Adrenal gland (tissue), 19 donors: ENCODE data around the gene APOC1. TPM values are rescaled to one million over a fixed set of nuclear protein-coding genes. Genes with fewer than 3 reads are reported as not detected.
"Not testable (repeated sequence)": the region's sequence is repeated elsewhere in the genome, so short reads cannot be mapped to it uniquely, and the experiment has no call there.

Experiments used
- DNase-seq, 7 donors: peaks; one replicate each; pipeline ENCODE4 v3.0.0-alpha.2; 2019 to 2020
- H3K27ac ChIP-seq, 5 donors: fragments of 200-600 bp; sonication (generic) in 4 of 5; 1 replicate in 3 of 5; 2 replicates in 2 of 5; pipeline versions ENCODE4 v1.5.1 to v1.8.0; 2016 to 2020; ENCODE audit warnings: mild to moderate bottlenecking in 1 of 5
- H3K27me3 ChIP-seq: fragments of 200-600 bp; 2 replicates; pipeline ENCODE4 v1.8.0; 2021
- H3K36me3 ChIP-seq, 2 donors: fragments of 200-600 bp; replicated peaks in 1 of 2; 1 replicate in 1 of 2; 2 replicates in 1 of 2; pipeline versions ENCODE4 v1.5.1 to v1.8.0; 2018 to 2022
- H3K4me1 ChIP-seq, 2 donors: fragments of 200-600 bp; replicated peaks in 1 of 2; 1 replicate in 1 of 2; 2 replicates in 1 of 2; pipeline versions ENCODE4 v1.5.1 to v1.8.0; 2018 to 2021
- H3K4me3 ChIP-seq, 4 donors: fragments of 200-600 bp; sonication (generic) in 3 of 4; one replicate each; pipeline ENCODE4 v1.5.1; 2016 to 2018
- H3K9me3 ChIP-seq, 3 donors: fragments of 200-600 bp; sonication (generic) in 1 of 3; replicated peaks in 1 of 3; 1 replicate in 2 of 3; 2 replicates in 1 of 3; pipeline versions ENCODE4 v1.5.1 to v1.8.0; 2016 to 2021
- CTCF ChIP-seq, 6 experiments: fragments of 450-650 bp in 4 of 6; fragments of 200-600 bp in 2 of 6; sonication (generic) in 1 of 6; IDR thresholded peaks; 1 replicate in 5 of 6; 2 replicates in 1 of 6; pipeline versions ENCODE4 v1.5.1 to v1.8.0; 2016 to 2021; ENCODE audit warnings: antibody characterized with exemption in 6 of 6, mild to moderate bottlenecking in 2 of 6, moderate library complexity in 1 of 6
- POLR2A ChIP-seq, 2 donors: fragments of 450-650 bp; IDR thresholded peaks; one replicate each; pipeline ENCODE4 v1.6.1; 2017; ENCODE audit warnings: antibody characterized with exemption in 2 of 2, mild to moderate bottlenecking in 2 of 2, moderate library complexity in 1 of 2
- WGBS, 4 donors: extraction: QIAGEN DNeasy Blood & Tissue Kit in 2 of 4; methylation state at CpG; one replicate each; pipeline versions ENCODE4 v1.1.5 to v1.1.7; 2013 to 2017; 5-methylcytosine and 5-hydroxymethylcytosine counted together
- intact Hi-C, 2 donors: fragments of 100-400 bp; cut with DNase I; formaldehyde crosslinking; loops; one replicate each; pipeline versions ENCODE4 v1.14.1 to v1.15.0; 2022 to 2023
- long read RNA-seq, 10 donors: library from polyadenylated mRNA in 3 of 10; unstranded in 2 of 10; stranded (forward) in 1 of 10; transcript quantifications; one replicate each; pipeline ENCODE4 v2.0.0 and lab custom pipeline, GENCODE V29; 2021 to 2026
- polyA plus RNA-seq, 3 donors: library from polyadenylated mRNA; stranded (reverse); fragments of 200-250 nt in 2 of 3; fragments of 350-450 nt in 1 of 3; fragmentation: Illumina TruSeq in 1 of 3; extraction: RNeasy Lipid Tissue Mini Kit (QIAGEN cat#74804) in 1 of 3; gene quantifications; one replicate each; pipeline ENCODE4 v1.2.3, GENCODE V29; 2013 to 2014
- total RNA-seq, 9 donors: library from RNA; depleted of rRNA in 4 of 9; stranded (reverse); fragments of >200 nt in 4 of 9; fragments of 120-200 nt in 1 of 9; fragmentation: NEBNext Ultra II Directional in 1 of 9; extraction: Animal tissue kit (Norgen Biotek cat#: 25700) in 1 of 9; gene quantifications; one replicate each; pipeline versions ENCODE4 v1.1.0 to v1.2.4, GENCODE V29; 2013 to 2023
- donor health status: healthy with polysubstance abuse.
- donor health status: Bipolar disorder and iron deficiency.
- donor health status: DM: yes; HTN: yes; CAD: no.
- donor health status: DM: no; HTN: no; CAD: no.
- donor health status: DM: no; HTN: no; CAD: no.
- donor health status: DM: yes; HTN: yes; CAD: no.

The APOC1 gene
- total RNA-seq (1,000 to 10,000 TPM; 1,263 to 3,854 (median 2,137) TPM), polyA plus RNA-seq (1,000 to 10,000 TPM in 2 of 3 donors, 100 to 1,000 TPM in 1; 583 to 2,292 (median 2,067) TPM)
- long read RNA-seq, donor 1, transcript APOC1-208 (4 exons, 430 nt), result major isoform, 548 of 1,212 reads
- long read RNA-seq, donor 1, transcript APOC1-205 (3 exons, 273 nt), result minor isoform, 17 of 1,212 reads
- long read RNA-seq, donor 1, transcript APOC1-204 (2 exons, 213 nt), result minor isoform, 6 of 1,212 reads
- long read RNA-seq, donor 1, partial matches to known transcripts, result 587 of 1,212 reads
- long read RNA-seq, donor 1, other reads (novel, unspliced or antisense), result 49 of 1,212 reads
- long read RNA-seq, donor 2, transcript APOC1-204 (2 exons, 213 nt), result minor isoform, 10 of 1,149 reads
- long read RNA-seq, donor 2, transcript APOC1-208 (4 exons, 430 nt), result major isoform, 604 of 1,149 reads
- long read RNA-seq, donor 2, transcript APOC1-205 (3 exons, 273 nt), result minor isoform, 14 of 1,149 reads
- long read RNA-seq, donor 2, partial matches to known transcripts, result 446 of 1,149 reads
- long read RNA-seq, donor 2, other reads (novel, unspliced or antisense), result 70 of 1,149 reads
- long read RNA-seq, donor 3, transcript APOC1-204 (2 exons, 213 nt), result minor isoform, 5 of 904 reads
- long read RNA-seq, donor 3, transcript APOC1-205 (3 exons, 273 nt), result minor isoform, 19 of 904 reads
- long read RNA-seq, donor 3, transcript APOC1-208 (4 exons, 430 nt), result major isoform, 392 of 904 reads
- long read RNA-seq, donor 3, partial matches to known transcripts, result 429 of 904 reads
- long read RNA-seq, donor 3, other reads (novel, unspliced or antisense), result 54 of 904 reads
- long read RNA-seq, donor 4, transcript APOC1-202 (5 exons, 689 nt), result minor isoform, 15 of 2,307 reads
- long read RNA-seq, donor 4, transcript APOC1-203 (4 exons, 553 nt), result minor isoform, 11 of 2,307 reads
- long read RNA-seq, donor 4, transcript APOC1-208 (4 exons, 430 nt), result major isoform, 1,834 of 2,307 reads
- long read RNA-seq, donor 4, partial matches to known transcripts, result 398 of 2,307 reads
- long read RNA-seq, donor 4, other reads (novel, unspliced or antisense), result 41 of 2,307 reads
- long read RNA-seq, donor 5, transcript APOC1-208 (4 exons, 430 nt), result major isoform, 713 of 833 reads
- long read RNA-seq, donor 5, transcript APOC1-205 (3 exons, 273 nt), result minor isoform, 36 of 833 reads
- long read RNA-seq, donor 5, transcript APOC1-203 (4 exons, 553 nt), result minor isoform, 5 of 833 reads
- long read RNA-seq, donor 5, partial matches to known transcripts, result 50 of 833 reads
- long read RNA-seq, donor 5, other reads (novel, unspliced or antisense), result 25 of 833 reads
- long read RNA-seq, donor 6, transcript APOC1-202 (5 exons, 689 nt), result minor isoform, 10 of 2,741 reads
- long read RNA-seq, donor 6, transcript APOC1-205 (3 exons, 273 nt), result minor isoform, 5 of 2,741 reads
- long read RNA-seq, donor 6, transcript APOC1-203 (4 exons, 553 nt), result minor isoform, 12 of 2,741 reads
- long read RNA-seq, donor 6, transcript APOC1-208 (4 exons, 430 nt), result major isoform, 2,185 of 2,741 reads
- long read RNA-seq, donor 6, partial matches to known transcripts, result 470 of 2,741 reads
- long read RNA-seq, donor 6, other reads (novel, unspliced or antisense), result 55 of 2,741 reads
- long read RNA-seq, donor 7, transcript APOC1-205 (3 exons, 273 nt), result minor isoform, 8 of 325 reads
- long read RNA-seq, donor 7, transcript APOC1-208 (4 exons, 430 nt), result major isoform, 158 of 325 reads
- long read RNA-seq, donor 7, partial matches to known transcripts, result 146 of 325 reads
- long read RNA-seq, donor 7, other reads (novel, unspliced or antisense), result 12 of 325 reads
- long read RNA-seq, donor 8, transcript APOC1-208 (4 exons, 430 nt), result major isoform, 500 of 949 reads
- long read RNA-seq, donor 8, transcript APOC1-204 (2 exons, 213 nt), result minor isoform, 8 of 949 reads
- long read RNA-seq, donor 8, transcript APOC1-207 (4 exons, 514 nt), result minor isoform, 5 of 949 reads
- long read RNA-seq, donor 8, transcript APOC1-205 (3 exons, 273 nt), result minor isoform, 17 of 949 reads
- long read RNA-seq, donor 8, partial matches to known transcripts, result 366 of 949 reads
- long read RNA-seq, donor 8, other reads (novel, unspliced or antisense), result 52 of 949 reads
- long read RNA-seq, donor 9, transcript APOC1-208 (4 exons, 430 nt), result major isoform, 364 of 881 reads
- long read RNA-seq, donor 9, transcript APOC1-204 (2 exons, 213 nt), result minor isoform, 10 of 881 reads
- long read RNA-seq, donor 9, transcript APOC1-205 (3 exons, 273 nt), result minor isoform, 18 of 881 reads
- long read RNA-seq, donor 9, partial matches to known transcripts, result 443 of 881 reads
- long read RNA-seq, donor 9, other reads (novel, unspliced or antisense), result 43 of 881 reads
- long read RNA-seq, donor 10, transcript APOC1-208 (4 exons, 430 nt), result major isoform, 121 of 268 reads
- long read RNA-seq, donor 10, partial matches to known transcripts, result 126 of 268 reads
- long read RNA-seq, donor 10, other reads (novel, unspliced or antisense), result 16 of 268 reads

GRCh38 chr19:44914433-44915206 lies at the start of gene APOC1:
Gene APOC1, plus strand, starts transcription at chr19:44914608. Its CDS starts 284 bp downstream, at chr19:44914892.
- WGBS, 4 donors, result 4 to 11% (median 7%) methylated on average over 22 to 27 of the region's 28 CpGs
- H3K9me3 ChIP-seq, intact Hi-C loops, H3K36me3 ChIP-seq, H3K27me3 ChIP-seq: not testable (repeated sequence)
- TF ChIP-seq POLR2A (IDR thresholded peaks at IDR 0.05), result peak; percentile 42 to 61
- peak; percentile 90 to 96 (median 93) for DNase-seq
- Histone ChIP-seq H3K4me3 (peak within 1 kb of the TSS; percentile 13 to 70 (median 22)), H3K4me1 (peaks cover 35 to 40% of the 10 kb centered on the region in 2 donors), H3K27ac (peak within 1 kb of the TSS; percentile 78 to 92 (median 87))

- intact Hi-C loops, result no loop called here
- Histone ChIP-seq H3K27ac (no peak overlapping the region), H3K4me3 (no peak overlapping the region), H3K27me3 (no peaks in the 10 kb centered on the region), H3K4me1 (peaks cover 4 to 15% of the 10 kb centered on the region in 2 donors), H3K9me3 (no peaks in the 10 kb centered on the region), H3K36me3 (peaks cover 0 to 30% of the 10 kb centered on the region in 2 donors)
- WGBS, 4 donors, result 91 to 97% (median 93%) methylated on average over 18 to 27 of the region's 27 CpGs
- DNase-seq, result no peak
- TF ChIP-seq POLR2A (IDR thresholded peaks at IDR 0.05) (no peak), CTCF (IDR thresholded peaks at IDR 0.05) (no peak)
These were observed 49.1 kb upstream of the APOC1 start for GRCh38 chr19:44865196-44865767.

GRCh38 chr19:44866664-44867063 lies 47.7 kb upstream of the APOC1 start:
- 86 to 97% (median 91%) methylated on average over 4 of the region's 4 CpGs for WGBS, 4 donors
- Histone ChIP-seq H3K4me3 (no peak overlapping the region), H3K4me1 (peaks cover 6 to 22% of the 10 kb centered on the region in 2 donors), H3K27ac (no peak overlapping the region), H3K9me3 (no peaks in the 10 kb centered on the region), H3K27me3 (no peaks in the 10 kb centered on the region), H3K36me3 (peaks cover 0 to 32% of the 10 kb centered on the region in 2 donors)
- no peak for DNase-seq
- TF ChIP-seq CTCF (IDR thresholded peaks at IDR 0.05) (no peak), POLR2A (IDR thresholded peaks at IDR 0.05) (no peak)
- intact Hi-C loops, result no loop called here
